Measurements from ENCODE around the gene TMEM213.

The TMEM213 gene

GRCh38 chr7:138878856-138879255, 81.1 kb downstream of the TMEM213 start:
- no peak for DNase-seq

DNA sequence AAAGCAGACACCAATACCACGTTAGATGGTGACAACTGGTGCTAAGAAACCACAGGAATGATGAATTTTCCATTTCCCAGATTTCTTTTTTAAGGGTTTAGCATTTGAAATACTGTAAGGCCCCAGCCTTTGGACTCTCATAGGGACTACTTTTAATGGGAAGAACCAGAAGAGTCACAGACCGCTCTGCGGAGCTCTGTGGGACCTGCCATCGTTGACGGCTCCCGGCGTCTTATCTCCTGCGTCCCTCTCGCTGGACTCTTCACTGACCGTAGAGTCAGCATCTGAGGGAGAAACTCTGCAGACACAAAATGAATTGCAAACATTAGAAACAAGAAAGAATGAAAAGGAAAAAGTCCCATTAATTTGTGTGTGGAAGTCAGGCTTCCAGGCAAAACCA, 81.6 kb downstream of the TMEM213 start:
- no peak for DNase-seq

- DNase-seq = no peak
These were observed 83.2 kb downstream of the TMEM213 start for GRCh38 chr7:138880881-138881578.

GRCh38 chr7:138881579-138882188, 83.9 kb downstream of the TMEM213 start:
- no peak for DNase-seq

GRCh38 chr7:138882249-138882648, 84.5 kb downstream of the TMEM213 start:
- no peak for DNase-seq

DNA sequence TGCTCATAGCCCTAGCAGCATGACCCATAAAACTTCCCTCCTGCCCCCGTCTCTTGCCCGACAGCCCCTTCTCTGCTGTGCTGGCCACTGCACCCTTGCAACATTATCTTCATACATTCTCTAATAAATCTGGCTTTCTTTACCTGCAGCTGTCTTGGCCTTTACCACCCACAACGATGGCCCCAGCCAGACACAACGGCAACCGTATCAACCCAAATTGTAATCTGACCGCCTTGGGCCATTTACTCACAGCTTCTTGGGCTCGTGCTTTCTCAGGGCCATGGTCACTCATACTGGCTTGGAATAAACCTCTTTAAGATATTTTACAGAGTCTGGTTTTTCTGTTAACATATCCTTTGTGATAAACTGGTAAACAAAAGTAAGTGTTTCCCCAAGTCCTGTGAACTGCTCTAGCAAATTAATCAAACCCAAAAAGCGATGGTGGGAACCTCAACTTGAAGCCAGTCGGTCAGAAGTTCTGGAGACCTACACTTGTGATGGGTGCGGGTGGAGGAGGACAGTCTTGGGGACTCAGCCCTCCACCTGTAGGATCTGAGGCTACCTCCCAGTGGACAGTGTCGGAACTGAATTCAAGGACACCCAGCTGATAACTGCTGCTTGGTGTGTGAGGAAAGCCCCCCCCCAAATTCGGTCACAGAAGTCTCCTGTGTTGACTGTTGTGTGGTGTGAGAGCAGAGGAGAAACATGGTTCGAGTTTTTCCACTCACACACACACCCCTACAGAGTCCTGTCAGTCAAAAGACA, 87.8 kb downstream of the TMEM213 start:
- DNase-seq = peak in 1 of 2 experiments; percentile 8

DNA sequence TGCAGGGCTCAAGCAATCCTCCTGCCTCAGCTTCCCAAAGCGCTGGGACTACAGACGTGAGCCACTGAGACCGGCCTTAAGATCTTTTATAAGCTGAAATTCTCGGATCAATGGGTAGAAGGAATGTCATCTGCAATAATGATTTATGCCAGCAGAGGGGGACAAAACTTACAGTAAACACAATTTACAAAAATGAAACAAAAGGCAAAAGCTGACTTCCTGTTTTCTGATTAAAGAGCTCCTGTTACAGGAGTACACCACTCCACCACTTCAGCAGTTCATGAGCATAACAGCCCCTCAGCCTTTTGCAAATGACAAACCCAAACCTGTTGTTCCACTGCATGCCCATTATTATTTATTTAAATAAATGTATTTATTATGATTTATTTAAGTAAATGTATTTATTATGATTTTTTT, 88.7 kb downstream of the TMEM213 start:
- DNase-seq = peak; percentile 18 to 65

- DNase-seq = no peak
These were observed 89.4 kb downstream of the TMEM213 start for GRCh38 chr7:138887085-138887710.
